Fibroblast of upper back skin (primary cell): Measurements from ENCODE around the gene IGIP.
A peak's percentile ranks its signal among the peaks of the same experiment; 100 is the strongest.
"Not testable (repeated sequence)": the region's sequence is repeated elsewhere in the genome, so short reads cannot be mapped to it uniquely, and the experiment has no call there.

Experiments
- DNase-seq: peaks from one replicate; pipeline ENCODE4 v3.0.0-alpha.2; 2013

Gene IGIP

DNA sequence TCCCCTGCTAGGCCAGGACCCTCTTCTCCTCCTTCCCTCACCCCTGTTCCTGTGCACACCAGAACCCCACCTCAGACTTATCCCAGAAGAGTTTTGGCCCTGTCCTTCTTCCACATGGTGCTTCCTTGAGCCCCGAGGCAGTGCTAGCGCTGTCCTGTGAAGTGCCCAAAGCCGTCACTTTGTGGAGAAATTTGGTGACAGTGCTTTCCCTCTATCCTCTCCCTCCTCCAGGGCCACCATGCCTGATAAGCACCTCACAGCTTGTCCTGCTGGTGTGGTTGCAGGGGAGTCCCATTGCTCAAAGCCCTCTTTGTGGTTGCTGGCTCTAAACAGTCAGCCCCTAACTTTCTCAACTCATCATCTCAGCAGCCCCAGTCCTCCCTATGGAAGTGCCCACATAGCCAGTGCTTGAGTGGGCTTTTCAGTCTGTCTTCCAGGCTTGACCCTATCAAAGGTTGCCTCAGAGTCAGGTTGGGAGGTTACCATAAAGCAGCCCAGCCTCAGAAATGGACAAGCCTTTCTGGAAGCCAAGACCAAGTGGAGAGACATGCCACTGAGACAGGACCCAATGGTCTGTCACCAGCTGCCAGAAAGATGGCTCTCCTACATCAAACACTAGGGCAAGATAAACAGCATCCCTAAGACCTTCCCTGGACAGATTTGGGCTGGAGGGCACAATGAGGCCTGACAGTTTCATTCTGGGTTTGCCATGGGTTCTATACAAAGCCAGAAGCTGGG lies 18.0 kb downstream of the IGIP start:
- DNase-seq, result no peak

GRCh38 chr5:140145256-140145655 lies 19.5 kb downstream of the IGIP start:
- DNase-seq, result no peak

- DNase-seq, result peak; percentile 64
Measured at GRCh38 chr5:140145818-140146522, 20.2 kb downstream of the IGIP start.

DNA sequence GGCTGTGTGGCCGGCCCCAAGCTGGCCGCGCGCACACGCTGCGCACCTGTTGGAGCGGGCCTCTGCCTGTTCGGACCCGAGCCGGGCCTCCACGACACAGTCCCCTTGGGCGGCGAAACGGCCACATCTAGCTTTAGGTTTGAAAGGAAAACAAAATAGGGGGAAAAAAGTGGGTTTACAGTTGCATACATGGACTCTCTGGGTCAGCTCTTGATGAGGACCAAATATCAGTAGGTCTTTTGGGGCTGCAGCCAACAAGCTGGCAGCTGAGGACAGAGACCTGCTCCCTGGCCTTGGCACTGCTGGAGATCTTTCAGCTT lies 20.7 kb downstream of the IGIP start:
- DNase-seq, result no peak

DNA sequence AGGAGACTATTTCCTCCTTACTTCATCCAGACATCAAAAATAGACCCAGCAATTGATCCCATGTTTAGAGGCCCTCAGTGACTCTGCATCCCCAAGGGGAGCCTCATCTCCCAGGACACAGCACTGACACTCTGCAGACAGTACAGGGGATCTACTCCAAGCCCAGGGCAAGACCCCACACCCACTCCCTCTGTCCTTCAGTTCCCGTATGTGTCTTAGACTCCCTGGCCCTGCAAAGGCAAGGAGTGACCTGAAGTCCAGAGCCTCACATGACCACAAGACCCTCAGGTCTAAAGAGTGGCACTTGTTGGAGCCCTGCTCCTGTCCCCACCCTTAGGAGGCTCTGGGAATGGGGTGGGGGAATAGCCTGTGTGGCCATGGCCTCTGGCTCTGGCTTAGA lies 21.7 kb downstream of the IGIP start:
- DNase-seq, result no peak

GRCh38 chr5:140148508-140148907 lies 22.8 kb downstream of the IGIP start:
- DNase-seq, result no peak

GRCh38 chr5:140150201-140150600 lies 24.5 kb downstream of the IGIP start:
- no peak for DNase-seq

DNA sequence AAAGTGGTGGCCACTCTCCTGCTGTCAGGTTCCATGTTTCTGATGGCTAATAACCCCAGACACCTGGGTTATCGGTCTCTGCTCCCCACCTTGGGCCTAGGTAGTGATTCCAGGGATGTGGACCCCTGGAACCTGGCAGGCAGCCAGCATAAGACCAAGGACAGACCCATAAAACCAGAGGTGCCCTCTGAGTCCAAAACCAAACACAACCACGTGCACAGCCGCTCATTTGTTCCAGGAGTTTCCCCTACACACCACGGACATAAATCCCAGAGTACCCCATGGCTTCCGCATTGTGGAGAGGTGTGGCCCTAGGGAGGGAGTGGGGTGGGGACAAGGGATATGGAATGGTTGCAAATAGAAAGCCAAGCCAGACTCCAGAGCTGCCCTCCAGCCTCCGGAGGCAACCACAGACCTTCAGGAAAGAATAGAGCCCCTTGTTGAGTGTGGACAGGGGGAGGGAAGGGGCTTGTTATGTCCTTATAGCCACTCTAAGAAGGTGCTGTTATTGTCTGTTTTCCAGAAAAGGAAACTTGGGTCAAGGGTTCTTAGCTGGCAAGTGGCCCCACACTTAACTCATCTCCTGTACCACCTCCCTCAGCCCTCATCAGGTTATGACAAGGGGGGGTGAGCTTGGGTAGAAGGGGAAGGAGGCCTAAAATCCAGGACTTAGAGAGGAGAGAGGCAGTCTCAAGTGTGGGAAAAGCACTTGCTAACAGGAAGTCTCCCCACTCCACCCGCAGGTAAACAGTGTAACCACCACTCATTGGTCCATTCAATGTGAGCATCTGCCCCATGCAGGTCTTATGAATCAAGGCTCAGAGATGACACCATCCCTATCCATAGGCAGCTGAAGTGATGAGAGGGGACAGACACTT lies 25.6 kb downstream of the IGIP start:
- DNase-seq, result no peak

DNA sequence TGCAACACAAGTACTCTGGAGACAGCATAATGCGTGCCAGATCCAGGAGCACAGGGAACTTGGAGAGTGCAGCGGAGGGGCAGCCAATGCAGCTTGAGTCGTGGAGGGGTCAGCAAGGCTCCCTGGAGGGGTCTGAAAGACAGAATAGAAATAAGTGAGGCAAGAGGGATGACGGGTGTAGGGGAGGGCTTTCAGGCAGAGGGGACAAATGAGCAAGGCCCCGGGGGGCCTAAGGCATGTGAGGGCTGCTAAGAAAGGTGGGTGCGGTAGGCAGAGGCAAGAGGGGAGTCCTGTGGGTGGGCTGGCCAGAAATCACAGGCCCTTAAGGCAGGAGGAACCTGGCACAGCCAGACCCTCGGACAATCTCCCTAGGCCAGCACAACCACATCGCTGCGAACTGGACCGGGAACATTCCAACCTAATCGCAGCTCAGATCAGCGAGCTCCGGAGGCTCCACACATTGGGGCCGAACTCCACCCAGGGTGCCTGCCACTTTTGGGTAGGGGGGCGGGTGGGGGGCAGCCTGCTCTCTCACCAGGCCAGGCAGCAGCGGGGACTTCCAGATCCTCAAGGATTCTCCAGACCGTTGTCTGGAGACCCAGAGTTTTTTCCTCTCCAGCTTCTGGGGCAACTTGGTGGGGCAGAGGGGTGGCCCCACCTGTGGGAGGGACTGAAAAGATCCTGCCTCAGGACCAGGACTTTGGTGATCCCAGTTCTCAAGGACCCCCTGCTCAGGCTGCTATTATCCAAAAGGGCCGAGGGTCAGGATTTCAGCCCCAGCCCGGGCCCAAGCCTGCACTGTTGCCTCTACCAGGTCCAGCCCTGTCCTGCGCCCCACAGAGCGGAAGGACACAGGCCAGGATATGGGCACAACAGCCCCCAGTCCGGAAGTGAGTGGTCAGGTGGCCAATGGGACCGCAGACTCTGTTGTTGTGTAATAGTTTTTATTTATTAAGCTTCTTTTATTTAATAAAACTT lies 26.6 kb downstream of the IGIP start:
- no peak for DNase-seq

DNA sequence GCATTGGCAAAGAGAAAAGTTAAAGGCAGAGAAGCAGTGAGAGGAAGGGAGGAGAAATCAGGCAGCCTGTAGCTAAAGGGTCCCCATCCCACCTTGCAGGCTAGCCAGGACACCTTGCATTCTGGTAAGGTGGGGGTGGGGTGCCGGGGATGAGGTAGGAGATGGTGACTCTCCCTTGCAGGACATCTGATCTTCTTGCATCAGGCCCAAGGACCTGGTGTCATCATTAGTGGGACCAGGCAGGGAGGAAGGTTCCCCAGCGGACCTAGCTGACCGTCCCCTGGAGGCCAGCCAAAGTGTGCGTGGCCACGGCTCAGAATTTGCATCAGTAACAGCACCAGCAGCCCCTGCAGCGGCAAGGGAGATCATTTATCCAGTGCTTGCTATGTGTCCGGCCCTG lies 27.5 kb downstream of the IGIP start:
- no peak for DNase-seq

DNA sequence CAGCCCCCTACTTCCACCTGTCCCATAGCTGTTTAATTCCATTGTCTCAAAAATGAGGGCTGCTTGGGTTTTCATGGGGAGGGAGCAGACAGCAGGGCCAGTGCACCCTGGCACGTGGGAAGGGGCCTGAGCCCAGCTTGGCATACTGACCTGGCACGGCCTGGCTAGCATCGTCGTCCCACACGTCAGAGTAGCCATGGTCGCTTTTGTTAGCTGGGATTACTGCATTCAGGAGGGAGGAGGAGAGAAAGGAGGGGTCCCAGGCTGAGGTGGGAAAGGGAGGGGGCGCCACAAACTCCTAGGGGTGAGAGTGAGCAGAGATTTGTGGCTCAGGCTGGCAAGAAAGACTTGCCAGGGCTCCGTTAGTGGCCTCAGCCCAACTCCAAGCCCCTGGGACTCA lies 28.2 kb downstream of the IGIP start:
- DNase-seq, result no peak

DNA sequence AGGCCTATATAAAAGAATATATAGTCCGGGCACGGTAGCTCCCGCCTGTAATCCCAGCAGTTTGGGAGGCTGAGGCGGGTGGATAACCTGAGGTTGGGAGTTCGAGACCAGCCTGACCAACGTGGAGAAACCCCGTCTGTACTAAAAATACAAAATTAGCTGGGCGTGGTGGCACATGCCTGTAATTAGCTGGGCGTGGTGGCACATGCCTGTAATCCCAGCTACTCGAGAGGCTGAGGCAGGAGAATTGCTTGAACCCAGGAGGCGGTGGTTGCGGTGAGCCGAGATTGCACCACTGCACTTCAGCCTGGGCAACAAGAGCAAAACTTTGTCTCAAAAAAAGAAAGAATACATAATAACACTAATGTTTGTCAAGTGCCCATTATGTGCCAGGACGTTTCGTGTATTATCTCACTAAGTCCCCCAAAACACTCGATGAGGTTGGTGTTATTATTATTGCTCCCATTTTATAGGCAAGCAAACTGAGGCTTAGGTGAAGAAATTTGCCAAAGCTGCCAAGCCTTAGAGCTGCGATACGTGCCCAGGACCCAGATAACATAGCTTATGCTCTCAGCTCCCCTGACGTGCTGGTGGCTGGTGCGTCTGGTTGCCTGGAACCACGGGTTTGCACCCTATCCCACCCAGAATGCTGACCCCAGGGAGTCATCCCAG lies 29.1 kb downstream of the IGIP start:
- DNase-seq, result not testable (repeated sequence)

- DNase-seq, result peak; percentile 77
Measured at GRCh38 chr5:140157032-140157781, 31.5 kb downstream of the IGIP start.

DNA sequence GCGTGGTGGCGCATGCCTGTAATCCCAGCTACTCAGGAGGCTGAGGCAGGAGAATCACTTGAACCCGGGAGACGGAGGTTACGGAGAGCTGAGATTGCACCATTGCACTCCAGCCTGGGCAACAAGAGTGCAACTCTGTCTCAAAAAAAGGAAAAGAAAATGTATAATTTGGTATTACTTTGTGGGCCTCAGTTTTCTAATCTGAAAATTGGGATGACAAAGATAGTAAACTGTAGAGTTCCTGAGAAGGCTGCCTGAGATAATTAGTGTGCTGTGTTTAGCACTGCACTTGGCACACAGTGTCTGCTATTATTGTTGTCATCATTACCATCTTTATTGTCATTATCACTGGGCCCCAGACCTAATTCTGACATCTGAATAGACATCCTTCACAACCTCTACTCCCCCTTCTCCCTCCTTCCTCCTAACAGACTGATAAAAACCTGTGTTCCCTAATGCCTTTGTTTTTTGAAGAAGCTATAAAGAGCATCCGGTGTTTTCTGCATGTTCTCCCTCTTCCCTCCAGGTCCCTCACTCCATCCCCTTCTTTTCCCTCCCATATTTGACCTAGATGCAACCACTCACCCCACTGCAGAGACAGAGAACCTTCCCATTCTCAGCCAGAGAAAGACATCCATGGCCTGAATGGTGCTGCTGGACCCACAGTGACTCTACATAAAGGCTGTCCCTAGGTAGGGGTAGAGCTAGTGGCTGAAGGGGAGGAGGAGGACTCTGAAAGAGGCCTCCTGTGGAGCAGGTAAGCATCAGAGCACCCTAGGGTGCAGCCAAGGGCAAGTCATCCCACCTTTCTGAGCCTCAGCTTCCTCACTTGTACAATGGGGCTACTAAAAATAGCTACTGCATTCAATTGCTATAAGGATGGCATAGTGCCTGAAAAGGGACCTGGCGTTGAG lies 33.5 kb downstream of the IGIP start:
- no peak for DNase-seq

- DNase-seq, result no peak
Measured at GRCh38 chr5:140162275-140162674, 36.5 kb downstream of the IGIP start.

GRCh38 chr5:140162781-140163180 lies 37.0 kb downstream of the IGIP start:
- no peak for DNase-seq

- no peak for DNase-seq
Measured at GRCh38 chr5:140165101-140165922, 39.6 kb downstream of the IGIP start.

DNA sequence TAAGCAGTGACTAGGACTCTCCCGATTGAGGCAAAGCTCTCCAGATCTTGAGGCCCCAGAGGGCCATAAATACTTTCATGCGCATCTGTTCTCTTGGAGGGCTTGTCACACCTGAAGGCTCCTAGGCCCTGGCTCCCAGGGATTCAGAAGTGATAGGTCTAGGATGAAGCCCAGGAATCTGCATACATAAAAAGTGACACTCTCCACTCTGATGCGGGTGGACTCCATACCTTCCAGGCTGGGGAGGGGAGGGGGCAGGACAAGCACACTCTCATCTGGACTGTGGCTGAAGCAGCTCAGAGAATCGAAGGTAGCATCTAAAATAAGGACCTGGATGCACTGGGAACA lies 40.2 kb downstream of the IGIP start:
- DNase-seq, result no peak

DNA sequence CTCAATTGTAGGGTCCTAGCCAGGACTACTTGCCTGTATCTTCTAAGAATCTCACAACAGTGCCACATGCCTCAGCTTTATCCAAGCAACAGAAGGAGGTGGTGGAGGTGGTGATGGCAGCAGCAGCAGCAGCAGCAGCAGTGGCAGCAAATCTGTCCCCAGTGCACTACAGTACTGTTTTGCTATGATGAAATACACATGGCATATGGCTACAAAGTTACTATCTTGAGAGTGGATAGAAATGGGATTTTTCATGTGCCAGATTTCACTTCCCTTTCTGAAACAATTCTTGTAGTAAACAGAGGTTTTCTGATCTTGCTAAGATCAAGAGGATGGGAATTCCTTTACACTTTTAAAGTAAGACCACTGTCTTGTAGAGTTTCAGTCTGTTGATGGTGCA lies 41.2 kb downstream of the IGIP start:
- no peak for DNase-seq
